Measurements from ENCODE around the gene KRT1.

KRT1 gene

GRCh38 chr12:52699960-52700359, 19.8 kb upstream of the KRT1 start:
- intact Hi-C loops (cut with DNase I) = no loop called here
- DNase-seq = no peak

- intact Hi-C loops (cut with DNase I) = no loop called here
Measured at GRCh38 chr12:52699373-52699772, 19.2 kb upstream of the KRT1 start.

GRCh38 chr12:52698651-52699340, 18.6 kb upstream of the KRT1 start:
- DNase-seq = peak in 1 of 10 donors; percentile 25
- intact Hi-C loops (cut with DNase I) = no loop called here

More at GRCh38 chr12:52699373-52699772, 19.2 kb upstream of the KRT1 start:
- peak in 1 of 10 donors; percentile 67 for DNase-seq

GRCh38 chr12:52697058-52697582, 16.9 kb upstream of the KRT1 start:
- intact Hi-C loops (cut with DNase I) = no loop called here
- DNase-seq = no peak

DNA sequence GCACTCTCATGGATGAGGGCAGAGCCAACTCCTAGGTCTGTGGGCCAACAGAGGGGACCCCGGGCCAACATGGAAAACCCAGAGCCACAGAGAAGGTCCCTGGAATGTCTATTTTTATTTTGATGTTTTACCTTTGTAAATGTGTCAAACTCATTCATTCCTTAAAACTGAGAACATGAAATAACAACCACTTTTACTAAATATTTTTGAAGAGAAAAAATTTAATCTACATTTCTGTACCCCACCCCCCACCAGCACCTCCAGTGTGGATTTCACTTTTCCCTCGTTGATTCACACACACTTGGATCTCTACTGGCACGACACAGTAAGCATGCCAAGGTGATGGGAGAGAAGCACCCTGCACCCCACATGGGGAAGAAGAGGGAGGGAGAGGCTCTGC, 16.4 kb upstream of the KRT1 start:
- no peak for DNase-seq
- intact Hi-C loops (cut with DNase I) = no loop called here

GRCh38 chr12:52695039-52695438, 14.8 kb upstream of the KRT1 start:
- peak in 1 of 10 donors; percentile 13 for DNase-seq
- intact Hi-C loops (cut with DNase I) = no loop called here

GRCh38 chr12:52694151-52694550, 13.9 kb upstream of the KRT1 start:
- intact Hi-C loops (cut with DNase I) = no loop called here
- no peak for DNase-seq

DNA sequence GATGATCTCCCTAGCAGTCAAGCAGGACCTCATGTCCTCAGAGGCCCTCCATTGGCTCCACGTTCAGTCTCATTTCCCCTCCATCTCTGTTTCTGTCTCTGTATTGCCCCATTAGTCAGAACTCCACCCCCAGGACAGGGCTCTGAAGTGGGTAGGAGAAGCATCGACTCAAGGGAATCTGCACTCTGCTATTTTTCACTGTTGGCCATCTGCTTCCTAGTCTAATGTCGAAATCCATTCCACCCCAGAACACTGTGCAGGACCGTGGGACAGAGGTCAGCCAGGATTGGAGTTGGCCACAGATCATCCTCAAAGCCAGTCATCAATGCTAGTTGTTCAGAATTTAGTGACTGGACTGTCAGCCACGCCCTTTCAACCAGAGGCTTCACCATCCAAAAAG, 13.1 kb upstream of the KRT1 start:
- intact Hi-C loops (cut with DNase I) = no loop called here
- no peak for DNase-seq

DNA sequence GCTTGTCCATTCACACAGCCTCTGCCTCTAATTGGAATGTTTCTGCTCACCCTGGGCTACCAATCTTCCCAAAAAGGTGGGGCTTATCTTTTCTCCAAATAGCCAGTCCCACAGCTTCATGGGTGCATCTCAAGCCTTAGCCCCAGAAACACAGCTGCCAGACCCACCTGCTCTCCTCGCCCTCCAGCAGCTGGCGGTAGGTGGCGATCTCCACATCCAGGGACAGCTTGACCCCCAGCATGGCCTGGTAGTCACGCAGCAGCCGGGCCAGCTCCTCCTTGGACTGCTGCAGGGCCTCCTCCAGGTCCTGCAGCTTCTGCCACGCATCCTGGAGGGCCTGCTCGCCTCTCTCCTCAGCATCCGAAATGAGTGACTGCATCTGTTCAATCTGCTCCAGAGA, 12.0 kb upstream of the KRT1 start:
- DNase-seq = no peak
- intact Hi-C loops (cut with DNase I) = no loop called here

DNA sequence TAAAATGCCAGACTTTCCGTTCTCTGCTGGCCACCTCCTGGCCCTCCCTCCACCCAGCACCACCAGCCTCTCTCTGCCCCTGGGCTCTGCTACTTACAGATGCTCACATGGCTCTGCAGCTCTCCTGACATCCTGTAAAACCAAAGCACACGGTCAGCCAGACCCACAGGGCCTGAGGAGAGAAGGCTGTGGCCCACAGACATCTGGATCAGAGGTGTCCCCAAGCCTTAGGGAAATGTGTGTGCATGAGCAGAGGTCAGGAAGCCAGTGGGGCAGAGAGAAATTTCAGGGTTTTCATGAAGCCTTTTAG, 11.6 kb upstream of the KRT1 start:
- no peak for DNase-seq
- intact Hi-C loops (cut with DNase I) = no loop called here

- DNase-seq = peak in 7 of 10 donors; percentile 19 to 90 (median 46)
- intact Hi-C loops (cut with DNase I) = no loop called here
Measured at GRCh38 chr12:52691076-52691840, 11.1 kb upstream of the KRT1 start.

DNA sequence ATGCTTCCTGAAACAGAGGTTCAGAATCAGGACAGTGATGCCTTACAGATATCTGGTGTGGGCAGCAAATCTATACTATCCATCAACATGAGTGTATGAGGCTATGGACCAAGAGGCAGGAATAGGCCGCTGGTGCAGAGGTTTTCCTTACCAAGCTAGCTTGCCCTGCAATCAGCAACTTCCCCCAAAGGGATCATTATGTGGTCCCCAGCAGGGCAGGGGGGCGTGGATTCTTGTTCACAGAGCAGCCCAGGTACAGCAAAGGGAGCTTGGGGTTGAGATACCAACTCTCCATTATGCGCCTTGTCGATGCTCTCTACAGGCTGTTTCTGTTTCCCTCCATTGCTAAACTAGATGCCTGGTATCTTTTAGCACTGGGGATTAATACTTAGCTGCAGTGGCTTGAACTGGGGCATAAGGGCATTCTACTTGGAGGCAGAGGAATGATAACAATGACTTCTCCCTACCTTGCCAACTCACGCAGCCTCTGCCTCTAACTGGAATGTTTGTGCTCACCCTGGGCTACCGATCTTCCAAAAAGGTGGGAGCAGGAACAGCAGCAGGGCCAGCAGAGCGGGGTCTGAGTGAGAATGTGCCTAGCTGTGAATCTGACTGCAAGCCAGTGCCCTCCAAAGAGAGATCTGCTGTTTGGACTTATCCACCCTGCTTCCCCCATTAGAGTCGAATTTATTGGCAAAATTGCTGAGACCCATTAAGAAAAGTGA, 10.3 kb upstream of the KRT1 start:
- intact Hi-C loops (cut with DNase I) = no loop called here
- no peak for DNase-seq

DNA sequence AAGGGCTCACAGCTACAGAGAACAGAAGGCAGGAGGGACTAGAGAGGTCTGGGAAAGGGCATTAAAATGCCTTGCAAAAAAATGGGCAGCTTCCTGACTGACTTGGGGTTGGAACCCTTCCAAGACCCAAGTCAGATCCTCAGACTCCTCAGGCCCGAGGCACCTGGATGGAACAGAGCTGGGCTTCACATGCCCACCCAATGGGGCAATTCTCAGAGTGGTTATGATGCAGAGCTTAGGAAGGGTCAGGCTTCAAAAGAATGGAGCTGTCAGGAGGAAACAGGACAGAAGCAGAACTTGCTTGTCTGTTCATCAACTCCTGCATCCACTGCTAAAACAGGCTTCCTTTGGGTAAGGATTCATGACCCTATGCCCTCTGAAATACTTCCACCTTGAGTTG, 9.7 kb upstream of the KRT1 start:
- intact Hi-C loops (cut with DNase I) = no loop called here
- DNase-seq = no peak

GRCh38 chr12:52689239-52689638, 9.0 kb upstream of the KRT1 start:
- intact Hi-C loops (cut with DNase I) = no loop called here

DNA sequence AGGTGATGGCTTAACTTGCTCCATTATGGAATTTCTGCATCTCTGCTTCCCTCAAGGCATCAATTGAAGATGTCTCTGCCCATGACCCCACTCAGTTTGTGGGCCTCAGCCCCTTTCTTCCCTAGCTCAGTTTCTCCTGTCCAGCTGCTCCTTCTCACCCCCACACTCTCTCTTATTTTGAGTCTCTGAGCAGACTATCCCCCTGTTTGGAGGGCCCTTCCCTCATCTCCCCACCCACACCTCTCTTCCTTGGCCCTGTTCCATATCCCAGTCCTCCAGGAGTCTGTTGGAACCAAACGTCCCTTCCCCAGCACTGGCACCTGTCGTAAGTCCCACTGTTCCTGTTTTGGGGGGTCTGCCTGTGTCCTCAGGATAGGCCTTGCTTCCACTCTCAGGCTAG, 8.3 kb upstream of the KRT1 start:
- intact Hi-C loops (cut with DNase I) = no loop called here
- no peak for DNase-seq

More at GRCh38 chr12:52689239-52689638, 9.0 kb upstream of the KRT1 start:
- no peak for DNase-seq

DNA sequence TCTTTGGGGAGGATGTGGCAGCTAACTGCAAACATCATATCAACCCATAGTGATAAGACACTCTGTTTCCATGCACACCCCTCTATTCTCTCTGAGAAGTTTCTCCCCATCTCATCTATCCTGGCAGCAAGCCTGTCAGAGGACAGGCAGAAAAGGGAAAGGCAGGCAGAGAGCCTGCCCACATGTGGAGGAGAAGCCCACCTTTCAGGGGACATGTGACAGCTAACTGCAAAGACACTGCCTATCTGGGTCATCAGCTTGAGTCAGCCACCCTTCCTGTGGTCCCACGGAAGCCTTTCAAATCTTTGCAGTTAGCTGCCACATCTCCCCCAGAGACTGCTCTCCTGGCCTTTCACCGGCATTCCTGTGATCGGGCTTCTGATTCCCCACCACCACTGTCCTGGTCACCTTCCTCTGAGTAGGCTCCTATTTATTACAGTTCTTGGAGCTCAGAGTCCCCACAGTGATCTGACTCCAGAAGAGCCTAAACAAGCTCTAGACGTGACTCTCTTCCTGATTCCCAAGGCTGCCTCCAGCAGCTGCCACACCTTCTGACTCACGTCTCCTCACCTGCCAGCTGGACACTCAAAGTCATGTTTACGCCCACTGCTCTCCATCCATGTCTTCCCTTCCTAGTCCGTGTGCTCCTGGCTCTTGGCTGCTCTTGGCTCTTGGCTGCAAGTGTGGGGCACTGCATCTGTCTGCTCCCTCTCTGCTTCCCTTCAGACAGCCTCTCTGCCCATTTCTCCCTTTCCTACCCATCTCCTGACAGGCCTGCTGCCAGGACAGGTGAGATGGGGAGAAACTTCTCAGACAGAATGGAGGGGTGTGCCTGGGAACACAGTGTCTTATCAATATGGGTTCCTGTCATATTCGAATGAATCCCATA, 7.5 kb upstream of the KRT1 start:
- intact Hi-C loops (cut with DNase I) = no loop called here
- DNase-seq = no peak

GRCh38 chr12:52686756-52687487, 6.7 kb upstream of the KRT1 start:
- intact Hi-C loops (cut with DNase I) = no loop called here
- DNase-seq = no peak

DNA sequence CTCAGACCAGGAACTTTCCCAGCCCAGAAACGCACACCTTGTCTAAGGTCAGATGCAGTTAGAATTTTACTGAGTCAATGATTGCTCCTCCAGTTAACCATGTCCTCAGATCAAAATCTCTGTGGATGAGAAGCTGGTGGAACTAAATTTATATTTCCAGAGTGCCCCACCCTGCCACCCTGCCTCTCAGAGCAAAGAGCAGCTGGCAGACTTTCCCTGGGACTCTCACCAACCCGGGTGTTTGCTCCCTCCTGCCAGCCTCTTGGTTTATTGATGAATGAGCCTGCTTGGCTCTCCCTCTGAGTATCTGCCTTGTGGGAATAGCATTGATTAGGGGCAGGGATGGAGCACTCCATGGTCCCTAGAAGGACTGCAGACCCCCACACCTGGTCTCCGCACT, 5.9 kb upstream of the KRT1 start:
- no peak for DNase-seq

GRCh38 chr12:52685406-52685890, 5.2 kb upstream of the KRT1 start:
- no peak for DNase-seq
- intact Hi-C loops (cut with DNase I) = no loop called here

More for the DNA sequence above, 5.9 kb upstream of the KRT1 start:
- intact Hi-C loops (cut with DNase I) = no loop called here

DNA sequence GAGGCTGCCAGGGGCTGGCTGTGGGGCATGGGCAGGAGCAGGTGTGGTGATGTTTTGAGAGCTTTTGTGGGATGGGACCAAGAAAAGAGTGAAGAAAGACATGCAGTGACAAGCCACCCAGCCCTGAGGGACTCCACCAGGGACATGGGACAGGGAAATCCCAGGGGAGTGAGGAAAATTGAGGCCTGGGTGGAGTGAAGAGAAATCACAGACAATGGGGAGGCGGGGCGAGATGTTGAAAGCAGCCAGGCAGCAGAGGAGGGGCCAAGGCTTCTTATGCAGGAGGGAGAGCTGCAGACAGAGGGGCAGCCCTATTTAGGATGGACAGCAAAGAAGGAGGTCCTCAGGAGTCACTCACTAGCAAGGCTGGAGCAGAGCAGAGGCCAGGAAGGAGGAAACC, 4.2 kb upstream of the KRT1 start:
- intact Hi-C loops (cut with DNase I) = no loop called here
- no peak for DNase-seq

Measured in posterior cingulate gyrus (tissue), 11 donors.